Ascending aorta (tissue), 2 donors: Measurements from ENCODE around the gene BTBD6. TPM values are rescaled to one million over a fixed set of nuclear protein-coding genes. Genes with fewer than 3 reads are reported as not detected.

ENCODE experiments used
- DNase-seq, 2 donors: peaks; one replicate each; pipeline ENCODE4 v3.0.0-alpha.2; 2019; ENCODE audit warnings: low spot score in 2 of 2
- H3K27ac ChIP-seq, 2 donors: fragments of 200-600 bp; sonication (generic); one replicate each; pipeline ENCODE4 v1.5.1; 2016 to 2017; ENCODE audit warnings: mild to moderate bottlenecking in 1 of 2
- H3K27me3 ChIP-seq: fragments of 200-600 bp; sonication (generic); one replicate; pipeline ENCODE4 v1.5.1; 2017
- H3K36me3 ChIP-seq, 2 donors: fragments of 200-600 bp; sonication (generic); one replicate each; pipeline ENCODE4 v1.5.1; 2016
- H3K4me1 ChIP-seq, 2 donors: fragments of 200-600 bp; sonication (generic); one replicate each; pipeline ENCODE4 v1.5.1; 2016 to 2017; ENCODE audit warnings: mild to moderate bottlenecking in 1 of 2
- H3K4me3 ChIP-seq, 2 donors: fragments of 200-600 bp; sonication (generic); one replicate each; pipeline ENCODE4 v1.5.1; 2016 to 2017; ENCODE audit warnings: mild to moderate bottlenecking in 1 of 2
- H3K9me3 ChIP-seq, 2 donors: fragments of 200-600 bp; sonication (generic); one replicate each; pipeline ENCODE4 v1.5.1; 2016
- intact Hi-C: fragments of 100-400 bp; cut with DNase I; formaldehyde crosslinking; loops from one replicate; pipeline ENCODE4 v1.15.1; 2023
- total RNA-seq: library from RNA; depleted of rRNA; stranded (reverse); fragments of >200 nt; gene quantifications from one replicate; pipeline ENCODE4 v1.1.0, GENCODE V29; 2016
- TF ChIP-seq, protein P1 (sequence below), 3 experiments: fragments of 200-600 bp in 2 of 3; fragments of 450-650 bp in 1 of 3; sonication (generic) in 2 of 3; IDR thresholded peaks; one replicate each; pipeline ENCODE4 v1.5.1; 2016 to 2019; ENCODE audit warnings: antibody characterized with exemption in 3 of 3, mild to moderate bottlenecking in 1 of 3, moderate library complexity in 1 of 3

BTBD6 gene
- total RNA-seq, 1 donor from 2014 or later = 80.1 TPM

- Histone ChIP-seq H3K4me3 (no peak overlapping the region), H3K27ac (no peak overlapping the region), H3K27me3 (no peaks in the 10 kb centered on the region), H3K4me1 (peaks cover 0 to 2% of the 10 kb centered on the region in 2 donors), H3K36me3 (peaks cover 12 to 36% of the 10 kb centered on the region in 2 donors), H3K9me3 (no peaks in the 10 kb centered on the region)
- TF ChIP-seq, protein P1, sequence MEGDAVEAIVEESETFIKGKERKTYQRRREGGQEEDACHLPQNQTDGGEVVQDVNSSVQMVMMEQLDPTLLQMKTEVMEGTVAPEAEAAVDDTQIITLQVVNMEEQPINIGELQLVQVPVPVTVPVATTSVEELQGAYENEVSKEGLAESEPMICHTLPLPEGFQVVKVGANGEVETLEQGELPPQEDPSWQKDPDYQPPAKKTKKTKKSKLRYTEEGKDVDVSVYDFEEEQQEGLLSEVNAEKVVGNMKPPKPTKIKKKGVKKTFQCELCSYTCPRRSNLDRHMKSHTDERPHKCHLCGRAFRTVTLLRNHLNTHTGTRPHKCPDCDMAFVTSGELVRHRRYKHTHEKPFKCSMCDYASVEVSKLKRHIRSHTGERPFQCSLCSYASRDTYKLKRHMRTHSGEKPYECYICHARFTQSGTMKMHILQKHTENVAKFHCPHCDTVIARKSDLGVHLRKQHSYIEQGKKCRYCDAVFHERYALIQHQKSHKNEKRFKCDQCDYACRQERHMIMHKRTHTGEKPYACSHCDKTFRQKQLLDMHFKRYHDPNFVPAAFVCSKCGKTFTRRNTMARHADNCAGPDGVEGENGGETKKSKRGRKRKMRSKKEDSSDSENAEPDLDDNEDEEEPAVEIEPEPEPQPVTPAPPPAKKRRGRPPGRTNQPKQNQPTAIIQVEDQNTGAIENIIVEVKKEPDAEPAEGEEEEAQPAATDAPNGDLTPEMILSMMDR (IDR thresholded peaks at IDR 0.05) = no peak
- no peak for DNase-seq
- intact Hi-C loops = loop anchor here (10.0 kb wide), 1 partner anchor 160 kb away; no protein-coding TSS in a partner anchor
These were observed 6.7 kb downstream of the BTBD6 start for GRCh38 chr14:105255021-105255507.

GRCh38 chr14:105256292-105256960, 8.1 kb downstream of the BTBD6 start:
- no peak for DNase-seq
- Histone ChIP-seq H3K4me3 (no peak overlapping the region), H3K9me3 (no peaks in the 10 kb centered on the region), H3K27ac (no peak overlapping the region), H3K4me1 (no peaks in the 10 kb centered on the region), H3K36me3 (peaks cover 4 to 23% of the 10 kb centered on the region in 2 donors), H3K27me3 (no peaks in the 10 kb centered on the region)
- TF ChIP-seq, protein P1 (IDR thresholded peaks at IDR 0.05) = no peak
- intact Hi-C loops = loop anchor here (10.0 kb wide), 1 partner anchor 162 kb away; no protein-coding TSS in a partner anchor

GRCh38 chr14:105257464-105257863, 9.1 kb downstream of the BTBD6 start:
- Histone ChIP-seq H3K27ac (no peak overlapping the region), H3K9me3 (no peaks in the 10 kb centered on the region), H3K36me3 (peaks cover 2 to 14% of the 10 kb centered on the region in 2 donors), H3K27me3 (no peaks in the 10 kb centered on the region), H3K4me1 (no peaks in the 10 kb centered on the region), H3K4me3 (no peak overlapping the region)
- TF ChIP-seq, protein P1 (IDR thresholded peaks at IDR 0.05) = no peak
- no peak for DNase-seq
- intact Hi-C loops = loop anchor here (10.0 kb wide), 1 partner anchor 163 kb away; no protein-coding TSS in a partner anchor

DNA sequence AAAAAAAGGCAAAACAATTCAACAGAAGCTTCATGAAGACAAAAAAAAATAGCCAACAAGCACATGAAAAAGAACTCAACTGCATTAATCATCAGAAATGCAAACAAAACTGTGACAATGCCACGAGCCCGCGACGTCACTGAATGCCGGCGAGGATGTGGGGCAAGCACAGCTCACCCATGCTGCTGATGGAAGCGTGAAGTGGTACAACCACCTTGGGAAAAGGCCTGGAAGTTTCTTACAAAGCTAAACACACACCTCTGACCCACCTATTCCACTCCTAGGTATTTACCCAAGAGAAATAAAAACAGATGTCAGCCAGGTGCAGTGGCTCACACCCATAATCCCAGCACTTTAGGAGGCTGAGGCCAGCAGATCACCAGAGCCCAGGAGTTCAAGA, 10.5 kb downstream of the BTBD6 start:
- Histone ChIP-seq H3K36me3 (peaks cover 2 to 8% of the 10 kb centered on the region in 2 donors), H3K27me3 (no peaks in the 10 kb centered on the region), H3K9me3 (no peaks in the 10 kb centered on the region), H3K4me3 (no peak overlapping the region), H3K4me1 (no peaks in the 10 kb centered on the region), H3K27ac (no peak overlapping the region)
- DNase-seq = no peak
- intact Hi-C loops = loop anchor here (10.0 kb wide), 1 partner anchor 164 kb away; no protein-coding TSS in a partner anchor
- TF ChIP-seq, protein P1 (IDR thresholded peaks at IDR 0.05) = no peak

DNA sequence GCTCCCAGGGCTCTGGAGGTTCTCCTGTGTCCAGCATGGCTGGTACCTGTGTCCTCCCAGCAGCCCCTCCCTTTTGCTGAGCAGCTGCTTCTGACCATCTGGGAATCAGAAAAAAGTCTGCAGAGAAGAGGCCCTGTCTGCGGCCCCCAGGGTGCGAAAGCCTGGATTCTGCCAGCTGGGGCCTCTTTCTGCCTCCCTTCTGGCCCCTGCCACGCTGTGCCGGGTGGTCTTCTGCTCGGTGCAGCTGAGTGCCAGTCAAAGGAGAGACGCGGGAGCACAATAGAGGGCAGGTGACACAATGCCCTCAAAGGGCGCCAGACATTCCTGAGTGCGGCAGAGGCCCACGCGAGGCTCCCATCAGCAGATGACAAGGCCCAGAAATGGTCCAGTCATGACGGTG, 12.6 kb downstream of the BTBD6 start:
- TF ChIP-seq, protein P1 (IDR thresholded peaks at IDR 0.05) = no peak
- intact Hi-C loops = no loop called here
- Histone ChIP-seq H3K9me3 (no peaks in the 10 kb centered on the region), H3K27me3 (no peaks in the 10 kb centered on the region), H3K27ac (no peak overlapping the region), H3K36me3 (peaks cover 8 to 10% of the 10 kb centered on the region in 2 donors), H3K4me3 (no peak overlapping the region), H3K4me1 (no peaks in the 10 kb centered on the region)
- no peak for DNase-seq
